ENCODE data around the gene CFAP210. TPM values are rescaled to one million over a fixed set of nuclear protein-coding genes. Genes with fewer than 3 reads are reported as not detected.
"Not testable (repeated sequence)": the region's sequence is repeated elsewhere in the genome, so short reads cannot be mapped to it uniquely, and the experiment has no call there.

The CFAP210 gene
- total RNA-seq, 2 experiments from 2014 or later, result not detected

GRCh38 chr2:169687943-169688342, 6.3 kb downstream of the CFAP210 start:
- ATAC-seq; H3K36me3 Mint-ChIP-seq (ENCODE audit: low read depth); POLR2A ChIA-PET; H3K4me3 Mint-ChIP-seq; H3K9me3 Mint-ChIP-seq (ENCODE audit: insufficient read depth); CTCF ChIA-PET; H3K27ac Mint-ChIP-seq; DNase-seq: not testable (repeated sequence)
- H3K27me3 Mint-ChIP-seq (ENCODE audit: low read depth), result peaks cover 21% of the 10 kb centered on the region
- peaks cover 13% of the 10 kb centered on the region for H3K4me1 Mint-ChIP-seq (ENCODE audit: low read depth)

- H3K4me3 Mint-ChIP-seq; POLR2A ChIA-PET; H3K27ac Mint-ChIP-seq; H3K9me3 Mint-ChIP-seq (ENCODE audit: insufficient read depth); H3K36me3 Mint-ChIP-seq (ENCODE audit: low read depth); CTCF ChIA-PET; DNase-seq; ATAC-seq: not testable (repeated sequence)
- H3K27me3 Mint-ChIP-seq (ENCODE audit: low read depth), result peaks cover 12% of the 10 kb centered on the region
- H3K4me1 Mint-ChIP-seq (ENCODE audit: low read depth), result peaks cover 13% of the 10 kb centered on the region
Measured at GRCh38 chr2:169686825-169687224, 7.4 kb downstream of the CFAP210 start.

- POLR2A ChIA-PET, result interaction anchor here (1.7 kb wide), 1 partner anchor 100 kb away, joined by 8 read pairs; no protein-coding TSS in a partner anchor
- CTCF ChIA-PET; H3K36me3 Mint-ChIP-seq (ENCODE audit: low read depth): not testable (repeated sequence)
Measured at GRCh38 chr2:169684712-169685111, 9.5 kb downstream of the CFAP210 start.

DNA sequence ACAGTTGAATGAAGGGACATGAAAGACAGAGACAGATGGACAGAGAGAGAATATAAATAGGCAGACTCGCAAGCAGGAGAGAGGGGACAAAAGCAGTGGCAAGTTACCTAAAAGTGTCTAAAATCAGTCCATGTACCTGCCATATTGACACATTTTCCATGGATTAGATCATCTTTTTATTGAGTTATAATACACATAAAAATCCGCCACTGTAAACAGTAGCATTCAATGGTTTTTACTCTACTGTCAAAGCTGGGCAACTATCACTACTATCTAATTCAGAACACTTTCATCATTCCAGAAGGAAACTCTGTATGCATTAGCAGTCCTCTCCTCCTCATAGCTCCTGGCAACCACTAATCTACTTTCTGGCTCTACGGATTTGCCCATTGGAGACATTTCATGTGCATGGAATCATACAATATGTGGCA, 10.1 kb downstream of the CFAP210 start:
- Mint-ChIP-seq H3K27me3 (ENCODE audit: low read depth) (peaks cover 7% of the 10 kb centered on the region), H3K4me1 (ENCODE audit: low read depth) (peaks cover 13% of the 10 kb centered on the region), H3K36me3 (ENCODE audit: low read depth) (no peaks in the 10 kb centered on the region), H3K27ac (peak overlapping the region; percentile 59), H3K4me3 (no peak overlapping the region), H3K9me3 (ENCODE audit: insufficient read depth) (peaks cover 4% of the 10 kb centered on the region)
- DNase-seq (no peak), ATAC-seq (no peak)
- ChIA-PET CTCF (interaction anchor here (0.7 to 2.4 kb wide), 5 partner anchors 17 to 179 kb away, joined by 3 to 6 read pairs (median 3); no protein-coding TSS in a partner anchor), POLR2A (interaction anchor here (1.4 to 1.7 kb wide), 2 partner anchors 9 to 99 kb away, joined by 8 read pairs; partner anchors contain the start of genes CFAP210 and PHOSPHO2)

More at GRCh38 chr2:169684712-169685111, 9.5 kb downstream of the CFAP210 start:
- not testable (repeated sequence) for H3K4me3 Mint-ChIP-seq; H3K27ac Mint-ChIP-seq; DNase-seq; ATAC-seq; H3K27me3 Mint-ChIP-seq (ENCODE audit: low read depth); H3K9me3 Mint-ChIP-seq (ENCODE audit: insufficient read depth)
- H3K4me1 Mint-ChIP-seq (ENCODE audit: low read depth), result peaks cover 13% of the 10 kb centered on the region

GRCh38 chr2:169683425-169684134, 10.6 kb downstream of the CFAP210 start:
- H3K27me3 Mint-ChIP-seq (ENCODE audit: low read depth), result peaks cover 7% of the 10 kb centered on the region
- ATAC-seq (peak; percentile 51), DNase-seq (no peak)
- H3K4me1 Mint-ChIP-seq (ENCODE audit: low read depth), result peaks cover 13% of the 10 kb centered on the region
- no peak overlapping the region for H3K4me3 Mint-ChIP-seq
- peaks cover 4% of the 10 kb centered on the region for H3K9me3 Mint-ChIP-seq (ENCODE audit: insufficient read depth)
- ChIA-PET CTCF (interaction anchor here (0.7 to 2.4 kb wide), 6 partner anchors 15 to 179 kb away, joined by 3 to 6 read pairs (median 3); no protein-coding TSS in a partner anchor), POLR2A (interaction anchor here (1.0 to 1.7 kb wide), 3 partner anchors 9 to 116 kb away, joined by 3 to 8 read pairs (median 8); partner anchors contain the start of genes CFAP210 and PHOSPHO2)
- peak overlapping the region; percentile 59 for H3K27ac Mint-ChIP-seq
- H3K36me3 Mint-ChIP-seq (ENCODE audit: low read depth), result no peaks in the 10 kb centered on the region

DNA sequence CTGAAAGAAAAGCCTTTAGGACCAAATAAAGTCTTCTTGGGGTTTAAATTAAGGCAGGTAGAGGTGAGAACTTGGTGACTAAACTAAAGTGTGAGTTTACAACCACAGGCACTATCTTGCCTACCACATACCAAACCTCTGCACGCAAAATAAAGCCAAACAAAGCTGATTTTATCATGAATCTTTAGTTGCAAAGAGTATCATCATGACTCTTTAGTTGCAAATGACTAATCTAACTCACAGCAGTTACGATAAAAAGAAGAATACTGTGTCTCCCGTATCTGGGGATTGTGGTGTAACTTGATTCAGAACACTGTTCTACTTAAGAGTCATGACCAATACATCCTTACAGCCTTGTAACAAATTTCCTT, 11.2 kb downstream of the CFAP210 start:
- peak; percentile 56 for ATAC-seq
- ChIA-PET POLR2A (interaction anchor here (1.0 to 1.7 kb wide), 3 partner anchors 10 to 116 kb away, joined by 3 to 8 read pairs (median 8); partner anchors contain the start of genes CFAP210 and PHOSPHO2), CTCF (interaction anchor here (0.8 to 2.4 kb wide), 4 partner anchors 15 to 105 kb away, joined by 3 to 6 read pairs (median 3); no protein-coding TSS in a partner anchor)
- peak; percentile 35 for DNase-seq
- H3K27me3 Mint-ChIP-seq (ENCODE audit: low read depth), result peaks cover 7% of the 10 kb centered on the region
- peaks cover under 1% of the 10 kb centered on the region for H3K9me3 Mint-ChIP-seq (ENCODE audit: insufficient read depth)
- no peak overlapping the region for H3K4me3 Mint-ChIP-seq
- H3K36me3 Mint-ChIP-seq (ENCODE audit: low read depth), result no peaks in the 10 kb centered on the region
- peaks cover 13% of the 10 kb centered on the region for H3K4me1 Mint-ChIP-seq (ENCODE audit: low read depth)
- peak overlapping the region; percentile 39 for H3K27ac Mint-ChIP-seq

DNA sequence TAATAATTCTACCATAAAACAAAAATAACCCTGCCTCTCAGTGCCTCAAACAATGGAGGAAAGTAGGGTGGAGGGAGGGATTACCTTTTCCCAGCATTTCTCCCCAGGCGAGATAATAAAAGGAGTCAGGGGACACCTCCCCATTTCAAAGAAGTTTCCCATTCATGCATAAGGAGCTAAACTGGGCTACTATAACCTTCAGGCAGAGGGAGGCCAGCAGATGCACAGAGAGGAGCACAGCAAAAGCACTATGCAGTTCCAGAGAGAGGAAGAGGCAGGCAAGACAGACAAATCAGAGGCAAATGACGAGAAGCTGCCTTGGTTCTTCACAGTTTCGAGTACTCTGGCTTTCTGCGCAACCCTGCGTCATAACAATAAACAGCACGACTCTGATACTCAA, 17.4 kb downstream of the CFAP210 start:
- Mint-ChIP-seq H3K27ac (no peak overlapping the region), H3K4me1 (ENCODE audit: low read depth) (no peaks in the 10 kb centered on the region), H3K4me3 (no peak overlapping the region), H3K27me3 (ENCODE audit: low read depth) (peaks cover 22% of the 10 kb centered on the region), H3K9me3 (ENCODE audit: insufficient read depth) (no peaks in the 10 kb centered on the region), H3K36me3 (ENCODE audit: low read depth) (no peaks in the 10 kb centered on the region)
- DNase-seq (no peak), ATAC-seq (no peak)
- CTCF ChIA-PET, result no interaction called here
- POLR2A ChIA-PET, result no interaction called here

DNA sequence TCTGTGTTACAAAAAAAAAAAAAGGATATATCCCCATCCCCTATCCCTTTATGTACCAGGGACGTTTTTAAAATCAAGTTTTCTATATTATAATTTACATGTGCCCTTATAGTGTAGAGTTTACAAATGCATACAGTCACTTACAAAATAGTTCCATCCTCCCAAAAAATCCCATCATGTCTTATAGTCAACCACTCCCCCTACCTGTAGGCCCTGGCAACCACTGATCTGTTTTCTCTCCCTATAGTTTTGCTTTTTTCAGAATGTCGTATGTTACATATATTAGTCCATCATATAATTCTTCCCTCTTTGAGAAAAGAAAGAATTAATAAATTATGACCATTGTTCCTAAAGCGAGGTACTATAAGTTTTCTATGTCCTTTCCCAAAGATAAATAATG, 17.8 kb downstream of the CFAP210 start:
- ATAC-seq, result no peak
- CTCF ChIA-PET, result no interaction called here
- POLR2A ChIA-PET, result no interaction called here
- no peaks in the 10 kb centered on the region for H3K4me1 Mint-ChIP-seq (ENCODE audit: low read depth)
- peaks cover 22% of the 10 kb centered on the region for H3K27me3 Mint-ChIP-seq (ENCODE audit: low read depth)
- H3K4me3 Mint-ChIP-seq, result no peak overlapping the region
- no peaks in the 10 kb centered on the region for H3K36me3 Mint-ChIP-seq (ENCODE audit: low read depth)
- DNase-seq, result no peak
- H3K27ac Mint-ChIP-seq, result no peak overlapping the region
- no peaks in the 10 kb centered on the region for H3K9me3 Mint-ChIP-seq (ENCODE audit: insufficient read depth)

DNA sequence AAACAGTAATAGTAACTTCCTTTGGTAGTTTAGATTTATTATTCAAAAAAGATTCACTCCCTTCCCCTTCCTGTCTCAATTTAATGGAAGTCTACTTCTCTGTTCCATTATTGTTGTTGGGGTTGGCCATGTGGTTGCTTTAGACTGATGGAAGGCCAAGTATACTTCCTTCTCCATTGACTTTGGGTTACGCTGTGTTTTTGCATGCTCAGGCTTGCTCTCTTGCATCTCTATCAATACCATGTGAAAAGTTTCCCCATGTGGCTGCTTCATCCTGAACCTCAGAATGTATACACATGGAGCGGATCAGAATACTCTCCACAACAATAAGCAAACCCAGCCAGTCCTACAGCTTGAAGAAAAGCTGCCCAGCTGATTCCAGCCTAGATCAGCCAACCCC, 20.3 kb downstream of the CFAP210 start:
- no peak overlapping the region for H3K4me3 Mint-ChIP-seq
- DNase-seq, result no peak
- no peak overlapping the region for H3K27ac Mint-ChIP-seq
- no peaks in the 10 kb centered on the region for H3K4me1 Mint-ChIP-seq (ENCODE audit: low read depth)
- no peaks in the 10 kb centered on the region for H3K9me3 Mint-ChIP-seq (ENCODE audit: insufficient read depth)
- H3K36me3 Mint-ChIP-seq (ENCODE audit: low read depth), result no peaks in the 10 kb centered on the region
- ChIA-PET POLR2A (no interaction called here), CTCF (no interaction called here)
- no peak for ATAC-seq
- H3K27me3 Mint-ChIP-seq (ENCODE audit: low read depth), result peaks cover 20% of the 10 kb centered on the region

GRCh38 chr2:169673106-169673505, 21.1 kb downstream of the CFAP210 start:
- Mint-ChIP-seq H3K36me3 (ENCODE audit: low read depth) (no peaks in the 10 kb centered on the region), H3K9me3 (ENCODE audit: insufficient read depth) (no peaks in the 10 kb centered on the region), H3K4me1 (ENCODE audit: low read depth) (no peaks in the 10 kb centered on the region), H3K27me3 (ENCODE audit: low read depth) (peaks cover 19% of the 10 kb centered on the region), H3K27ac (no peak overlapping the region), H3K4me3 (no peak overlapping the region)
- ATAC-seq, result no peak
- ChIA-PET CTCF (no interaction called here), POLR2A (no interaction called here)
- DNase-seq, result no peak

DNA sequence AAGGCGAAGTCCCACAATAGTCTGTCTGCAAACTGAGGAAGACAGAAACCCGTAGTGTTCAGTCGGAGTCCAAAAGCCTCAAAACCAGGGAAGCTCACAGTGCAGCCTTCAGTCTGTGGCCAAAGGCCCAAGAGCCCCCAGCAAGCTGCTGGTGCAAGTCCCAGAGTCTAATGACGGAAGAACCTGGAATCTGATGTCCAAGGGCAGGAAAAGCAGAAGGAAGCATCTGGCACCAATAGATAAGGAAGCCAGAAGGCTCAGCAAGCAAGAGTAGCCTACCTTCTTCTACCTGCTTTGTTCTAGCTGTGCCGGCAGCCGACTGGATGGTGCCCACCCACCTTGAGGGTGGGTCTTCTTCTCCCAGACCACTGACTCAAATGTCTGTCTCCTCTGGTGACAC, 21.8 kb downstream of the CFAP210 start:
- H3K4me3 Mint-ChIP-seq, result no peak overlapping the region
- H3K27me3 Mint-ChIP-seq (ENCODE audit: low read depth), result peaks cover 19% of the 10 kb centered on the region
- DNase-seq (no peak), ATAC-seq (no peak)
- H3K9me3 Mint-ChIP-seq (ENCODE audit: insufficient read depth), result no peaks in the 10 kb centered on the region
- no peaks in the 10 kb centered on the region for H3K36me3 Mint-ChIP-seq (ENCODE audit: low read depth)
- no peak overlapping the region for H3K27ac Mint-ChIP-seq
- ChIA-PET CTCF (no interaction called here), POLR2A (no interaction called here)
- no peaks in the 10 kb centered on the region for H3K4me1 Mint-ChIP-seq (ENCODE audit: low read depth)

GRCh38 chr2:169670937-169671336, 23.3 kb downstream of the CFAP210 start:
- ChIA-PET CTCF (no interaction called here), POLR2A (no interaction called here)
- peaks cover 19% of the 10 kb centered on the region for H3K27me3 Mint-ChIP-seq (ENCODE audit: low read depth)
- DNase-seq, result no peak
- H3K27ac Mint-ChIP-seq, result no peak overlapping the region
- H3K9me3 Mint-ChIP-seq (ENCODE audit: insufficient read depth), result no peaks in the 10 kb centered on the region
- no peak overlapping the region for H3K4me3 Mint-ChIP-seq
- H3K36me3 Mint-ChIP-seq (ENCODE audit: low read depth), result no peaks in the 10 kb centered on the region
- ATAC-seq, result no peak
- no peaks in the 10 kb centered on the region for H3K4me1 Mint-ChIP-seq (ENCODE audit: low read depth)

Data from activated CD8-positive, alpha-beta T cell treated with anti-CD3 and anti-CD28 coated beads, Interleukin-2, amount 10 ng/mL, durations not matched to agents 7 days and 5 days (primary cell).